ENCODE measurements around the gene CTXND1.

GRCh38 chr15:80250614-80251427 lies 1.2 kb downstream of the CTXND1 start:
- TF ChIP-seq, protein P1, sequence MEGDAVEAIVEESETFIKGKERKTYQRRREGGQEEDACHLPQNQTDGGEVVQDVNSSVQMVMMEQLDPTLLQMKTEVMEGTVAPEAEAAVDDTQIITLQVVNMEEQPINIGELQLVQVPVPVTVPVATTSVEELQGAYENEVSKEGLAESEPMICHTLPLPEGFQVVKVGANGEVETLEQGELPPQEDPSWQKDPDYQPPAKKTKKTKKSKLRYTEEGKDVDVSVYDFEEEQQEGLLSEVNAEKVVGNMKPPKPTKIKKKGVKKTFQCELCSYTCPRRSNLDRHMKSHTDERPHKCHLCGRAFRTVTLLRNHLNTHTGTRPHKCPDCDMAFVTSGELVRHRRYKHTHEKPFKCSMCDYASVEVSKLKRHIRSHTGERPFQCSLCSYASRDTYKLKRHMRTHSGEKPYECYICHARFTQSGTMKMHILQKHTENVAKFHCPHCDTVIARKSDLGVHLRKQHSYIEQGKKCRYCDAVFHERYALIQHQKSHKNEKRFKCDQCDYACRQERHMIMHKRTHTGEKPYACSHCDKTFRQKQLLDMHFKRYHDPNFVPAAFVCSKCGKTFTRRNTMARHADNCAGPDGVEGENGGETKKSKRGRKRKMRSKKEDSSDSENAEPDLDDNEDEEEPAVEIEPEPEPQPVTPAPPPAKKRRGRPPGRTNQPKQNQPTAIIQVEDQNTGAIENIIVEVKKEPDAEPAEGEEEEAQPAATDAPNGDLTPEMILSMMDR (IDR thresholded peaks at IDR 0.05; ENCODE audit: low read depth, low read length, poor library complexity, severe bottlenecking), result no peak
- TF ChIP-seq EZH2phosphoT487 (IDR thresholded peaks at IDR 0.05; ENCODE audit: borderline replicate concordance, low read length), result no peak

Measured in DOHH2 (cell line).